Suprapubic skin (tissue), 3 donors: ENCODE data around the gene HTR1D.

Experiments used
- EP300 ChIP-seq: sonication (generic); formaldehyde crosslinking; IDR thresholded peaks from one replicate; pipeline ENCODE4 v1.6.1; 2017; ENCODE audit warnings: antibody characterized with exemption
- TF ChIP-seq, protein P1 (sequence below), 2 donors: fragments of 200-600 bp in 1 of 2; fragments of 450-650 bp in 1 of 2; sonication (generic) in 1 of 2; IDR thresholded peaks; one replicate each; pipeline ENCODE4 v1.5.1; 2016 to 2019; ENCODE audit warnings: antibody characterized with exemption in 2 of 2, mild to moderate bottlenecking in 1 of 2, moderate library complexity in 1 of 2

DNA sequence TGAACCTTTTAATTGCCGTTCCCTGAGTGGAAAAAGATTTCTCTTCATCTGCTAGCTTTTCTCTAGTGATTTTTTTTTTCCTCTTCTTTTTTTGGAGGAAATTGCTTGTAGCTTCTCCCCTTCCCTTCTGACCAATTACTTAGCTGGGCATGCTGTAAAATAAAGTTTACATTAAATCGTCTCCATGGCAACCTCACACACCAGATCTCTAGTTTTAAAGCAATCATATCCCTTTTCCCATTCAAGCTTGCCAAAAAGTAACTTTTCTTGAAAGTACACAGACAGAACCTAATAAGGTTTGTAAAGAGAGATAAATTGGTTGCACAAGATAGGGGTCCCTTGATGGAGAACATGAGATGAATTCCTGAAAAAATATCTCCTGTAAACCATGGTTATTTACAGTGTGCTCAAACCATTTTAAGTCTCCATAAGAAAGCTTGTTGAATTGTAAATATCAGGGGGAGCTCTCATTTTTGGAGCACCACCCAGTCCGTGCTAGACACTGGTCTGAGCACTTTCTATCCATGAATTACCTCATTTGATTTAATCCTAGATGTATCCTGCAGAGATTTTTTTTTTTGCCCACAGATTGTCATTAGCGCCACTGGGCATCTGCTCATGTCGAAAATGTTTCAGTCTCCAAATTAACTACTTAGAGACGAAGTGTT, 32.6 kb upstream of the HTR1D start:
- TF ChIP-seq, protein P1, sequence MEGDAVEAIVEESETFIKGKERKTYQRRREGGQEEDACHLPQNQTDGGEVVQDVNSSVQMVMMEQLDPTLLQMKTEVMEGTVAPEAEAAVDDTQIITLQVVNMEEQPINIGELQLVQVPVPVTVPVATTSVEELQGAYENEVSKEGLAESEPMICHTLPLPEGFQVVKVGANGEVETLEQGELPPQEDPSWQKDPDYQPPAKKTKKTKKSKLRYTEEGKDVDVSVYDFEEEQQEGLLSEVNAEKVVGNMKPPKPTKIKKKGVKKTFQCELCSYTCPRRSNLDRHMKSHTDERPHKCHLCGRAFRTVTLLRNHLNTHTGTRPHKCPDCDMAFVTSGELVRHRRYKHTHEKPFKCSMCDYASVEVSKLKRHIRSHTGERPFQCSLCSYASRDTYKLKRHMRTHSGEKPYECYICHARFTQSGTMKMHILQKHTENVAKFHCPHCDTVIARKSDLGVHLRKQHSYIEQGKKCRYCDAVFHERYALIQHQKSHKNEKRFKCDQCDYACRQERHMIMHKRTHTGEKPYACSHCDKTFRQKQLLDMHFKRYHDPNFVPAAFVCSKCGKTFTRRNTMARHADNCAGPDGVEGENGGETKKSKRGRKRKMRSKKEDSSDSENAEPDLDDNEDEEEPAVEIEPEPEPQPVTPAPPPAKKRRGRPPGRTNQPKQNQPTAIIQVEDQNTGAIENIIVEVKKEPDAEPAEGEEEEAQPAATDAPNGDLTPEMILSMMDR (IDR thresholded peaks at IDR 0.05): no peak
- TF ChIP-seq EP300: no peak
